Neural cell (in vitro differentiated cells): ENCODE measurements around the gene SERPINB3. TPM values are rescaled to one million over a fixed set of nuclear protein-coding genes. Genes with fewer than 3 reads are reported as not detected.

ENCODE experiments used
- H2AFZ ChIP-seq: fragments of 200-600, 300-800 bp; sonication (generic), shearing (Covaris generic); 2 replicates; pipeline ENCODE4 v1.6.0; 2014; ENCODE audit warnings: low read depth, mild to moderate bottlenecking, antibody characterized with exemption, low read length, moderate library complexity
- H3F3A ChIP-seq: fragments of 200-600 bp; shearing (Covaris generic); 2 replicates; pipeline ENCODE4 v1.6.1; 2016; ENCODE audit warnings: mild to moderate bottlenecking, moderate library complexity, mixed read lengths, antibody characterized with exemption, low read length; ENCODE audit not compliant: insufficient read depth, poor library complexity, severe bottlenecking
- H3K27ac ChIP-seq: fragments of 200-600, 300-800 bp; sonication (generic), shearing (Covaris generic); 2 replicates; pipeline ENCODE4 v1.5.1; 2014; ENCODE audit warnings: mild to moderate bottlenecking, low read length, moderate library complexity
- H3K27me3 ChIP-seq: fragments of 300-800, 200-600 bp; sonication (generic), shearing (Covaris generic); 2 replicates; pipeline ENCODE4 v1.6.0; 2014; ENCODE audit warnings: mild to moderate bottlenecking, low read depth, low read length, moderate library complexity; ENCODE audit not compliant: insufficient read depth
- H3K36me3 ChIP-seq: fragments of 300-800, 200-600 bp; sonication (generic), shearing (Covaris generic); 2 replicates; pipeline ENCODE4 v1.5.1; 2014; ENCODE audit warnings: mild to moderate bottlenecking, antibody characterized with exemption, low read length, moderate library complexity; ENCODE audit not compliant: insufficient read depth
- H3K4me2 ChIP-seq: fragments of 300-800, 200-600 bp; sonication (generic), shearing (Covaris generic); 2 replicates; pipeline ENCODE4 v1.6.0; 2014; ENCODE audit warnings: mild to moderate bottlenecking, low read length
- H3K4me3 ChIP-seq: fragments of 300-800, 200-600 bp; sonication (generic), shearing (Covaris generic); 2 replicates; pipeline ENCODE4 v1.5.1; 2014; ENCODE audit warnings: mild to moderate bottlenecking, low read length, moderate library complexity
- H3K79me2 ChIP-seq: fragments of 200-600 bp; shearing (Covaris generic); replicated peaks from 2 replicates; pipeline ENCODE4 v1.6.0; 2014; ENCODE audit warnings: mild to moderate bottlenecking, low read length, moderate library complexity; ENCODE audit not compliant: insufficient read depth
- H3K9ac ChIP-seq: fragments of 300-800, 200-600 bp; sonication (generic), shearing (Covaris generic); 2 replicates; pipeline ENCODE4 v1.6.1; 2016; ENCODE audit warnings: mild to moderate bottlenecking, low read length, mixed read lengths
- H3K9me2 ChIP-seq: fragments of 200-600 bp; shearing (Covaris generic); 2 replicates; pipeline ENCODE4 v1.6.1; 2016; ENCODE audit warnings: mild to moderate bottlenecking, low read length, mixed read lengths; ENCODE audit not compliant: insufficient read depth
- H3K9me3 ChIP-seq: fragments of 200-600, 300-800 bp; sonication (generic), shearing (Covaris generic); 2 replicates; pipeline ENCODE4 v1.6.1; 2016; ENCODE audit warnings: mild to moderate bottlenecking, mixed run types, low read length, moderate library complexity, mixed read lengths
- H4K20me1 ChIP-seq: fragments of 200-600 bp; shearing (Covaris generic); 2 replicates; pipeline ENCODE4 v1.6.1; 2016; ENCODE audit warnings: mild to moderate bottlenecking, mixed run types; ENCODE audit not compliant: insufficient read depth
- EP300 ChIP-seq: fragments of 450-650 bp; conservative IDR thresholded peaks from 2 replicates; pipeline ENCODE4 v1.6.1; 2014; ENCODE audit warnings: antibody characterized with exemption, mild to moderate bottlenecking, moderate library complexity; ENCODE audit not compliant: poor library complexity, severe bottlenecking
- EZH2 ChIP-seq: fragments of 200-600, 300-800 bp; shearing (Covaris generic), sonication (generic); IDR thresholded peaks from 2 replicates; pipeline ENCODE4 v1.6.1; 2014; ENCODE audit warnings: antibody characterized with exemption, low read length, borderline replicate concordance, mild to moderate bottlenecking; ENCODE audit not compliant: insufficient read depth, poor library complexity, severe bottlenecking
- MXI1 ChIP-seq: fragments of 450-650 bp; conservative IDR thresholded peaks from 2 replicates; pipeline ENCODE4 v1.6.1; 2014; ENCODE audit warnings: antibody characterized with exemption, mild to moderate bottlenecking; ENCODE audit not compliant: poor library complexity, severe bottlenecking
- POLR2AphosphoS5 ChIP-seq: IDR thresholded peaks from 2 replicates; pipeline ENCODE4 v1.6.1; 2012
- RAD21 ChIP-seq: fragments of 450-650 bp; conservative IDR thresholded peaks from 2 replicates; pipeline ENCODE4 v1.6.1; 2014; ENCODE audit warnings: antibody characterized with exemption, mild to moderate bottlenecking, moderate library complexity
- SMC3 ChIP-seq: fragments of 450-650 bp; conservative IDR thresholded peaks from 2 replicates; pipeline ENCODE4 v1.6.1; 2014; ENCODE audit warnings: antibody characterized with exemption, mild to moderate bottlenecking, moderate library complexity; ENCODE audit not compliant: poor library complexity
- TAF1 ChIP-seq: IDR thresholded peaks from 2 replicates; pipeline ENCODE4 v1.6.1; 2012; ENCODE audit warnings: low read depth
- polyA plus RNA-seq: library from polyadenylated mRNA; depleted of rRNA; stranded (reverse); fragments of >200 nt; gene quantifications from 2 replicates; pipeline ENCODE4 v1.2.3, GENCODE V29; 2014
- TF ChIP-seq, protein P1 (sequence below): IDR thresholded peaks from 2 replicates; pipeline ENCODE4 v1.6.1; 2012; ENCODE audit warnings: borderline replicate concordance

SERPINB3 gene
- polyA plus RNA-seq, 1 donor from 2014 or later: not detected

- Histone ChIP-seq H4K20me1 (no peaks in the 10 kb centered on the region), H2AFZ (no peak overlapping the region), H3K27me3 (no peaks in the 10 kb centered on the region), H3F3A (no peaks in the 10 kb centered on the region), H3K9me2 (no peaks in the 10 kb centered on the region), H3K4me3 (no peak overlapping the region), H3K36me3 (no peaks in the 10 kb centered on the region), H3K79me2 (no peaks in the 10 kb centered on the region), H3K27ac (no peak overlapping the region), H3K9ac (no peak overlapping the region), H3K4me2 (no peak overlapping the region), H3K9me3 (peaks cover 18% of the 10 kb centered on the region)
- TF ChIP-seq POLR2AphosphoS5 (no peak), TAF1 (no peak), EZH2 (no peak), EP300 (no peak), MXI1 (no peak)
- TF ChIP-seq, protein P1, sequence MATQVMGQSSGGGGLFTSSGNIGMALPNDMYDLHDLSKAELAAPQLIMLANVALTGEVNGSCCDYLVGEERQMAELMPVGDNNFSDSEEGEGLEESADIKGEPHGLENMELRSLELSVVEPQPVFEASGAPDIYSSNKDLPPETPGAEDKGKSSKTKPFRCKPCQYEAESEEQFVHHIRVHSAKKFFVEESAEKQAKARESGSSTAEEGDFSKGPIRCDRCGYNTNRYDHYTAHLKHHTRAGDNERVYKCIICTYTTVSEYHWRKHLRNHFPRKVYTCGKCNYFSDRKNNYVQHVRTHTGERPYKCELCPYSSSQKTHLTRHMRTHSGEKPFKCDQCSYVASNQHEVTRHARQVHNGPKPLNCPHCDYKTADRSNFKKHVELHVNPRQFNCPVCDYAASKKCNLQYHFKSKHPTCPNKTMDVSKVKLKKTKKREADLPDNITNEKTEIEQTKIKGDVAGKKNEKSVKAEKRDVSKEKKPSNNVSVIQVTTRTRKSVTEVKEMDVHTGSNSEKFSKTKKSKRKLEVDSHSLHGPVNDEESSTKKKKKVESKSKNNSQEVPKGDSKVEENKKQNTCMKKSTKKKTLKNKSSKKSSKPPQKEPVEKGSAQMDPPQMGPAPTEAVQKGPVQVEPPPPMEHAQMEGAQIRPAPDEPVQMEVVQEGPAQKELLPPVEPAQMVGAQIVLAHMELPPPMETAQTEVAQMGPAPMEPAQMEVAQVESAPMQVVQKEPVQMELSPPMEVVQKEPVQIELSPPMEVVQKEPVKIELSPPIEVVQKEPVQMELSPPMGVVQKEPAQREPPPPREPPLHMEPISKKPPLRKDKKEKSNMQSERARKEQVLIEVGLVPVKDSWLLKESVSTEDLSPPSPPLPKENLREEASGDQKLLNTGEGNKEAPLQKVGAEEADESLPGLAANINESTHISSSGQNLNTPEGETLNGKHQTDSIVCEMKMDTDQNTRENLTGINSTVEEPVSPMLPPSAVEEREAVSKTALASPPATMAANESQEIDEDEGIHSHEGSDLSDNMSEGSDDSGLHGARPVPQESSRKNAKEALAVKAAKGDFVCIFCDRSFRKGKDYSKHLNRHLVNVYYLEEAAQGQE: no peak
Measured at GRCh38 chr18:63627819-63628218, 33.9 kb downstream of the SERPINB3 start.

DNA sequence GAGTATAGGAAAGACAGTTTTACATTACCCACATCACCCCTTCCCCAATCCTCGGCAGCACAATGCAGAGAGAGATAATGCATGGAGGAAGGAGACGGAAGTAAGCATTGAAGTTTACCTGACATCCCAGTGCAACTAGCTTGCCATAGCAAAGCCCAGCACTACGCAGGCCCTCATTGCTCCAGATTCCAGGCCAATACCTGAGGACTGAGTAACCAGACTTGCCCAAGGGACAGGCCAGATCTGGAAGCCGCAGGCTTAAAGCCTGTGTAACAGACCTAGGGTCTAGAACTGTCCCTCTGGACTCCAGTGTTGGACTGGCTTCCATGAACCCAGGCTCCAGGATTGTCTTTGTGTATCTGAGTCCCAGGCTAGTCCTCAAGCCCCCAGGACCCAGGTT, 35.3 kb downstream of the SERPINB3 start:
- Histone ChIP-seq H3K9ac (no peak overlapping the region), H3K27ac (no peak overlapping the region), H3K79me2 (no peaks in the 10 kb centered on the region), H3K27me3 (no peaks in the 10 kb centered on the region), H3K36me3 (no peaks in the 10 kb centered on the region), H3F3A (no peaks in the 10 kb centered on the region), H3K9me2 (no peaks in the 10 kb centered on the region), H4K20me1 (no peaks in the 10 kb centered on the region), H2AFZ (no peak overlapping the region), H3K9me3 (peaks cover 18% of the 10 kb centered on the region), H3K4me2 (no peak overlapping the region), H3K4me3 (no peak overlapping the region)
- TF ChIP-seq EP300 (no peak), RAD21 (no peak), SMC3 (no peak), MXI1 (no peak), POLR2AphosphoS5 (no peak)
- TF ChIP-seq, protein P1: no peak
